Glutamatergic neuron (in vitro differentiated cells): ENCODE measurements around the gene DYRK1B. TPM values are rescaled to one million over a fixed set of nuclear protein-coding genes. Genes with fewer than 3 reads are reported as not detected.
A peak's percentile ranks its signal among the peaks of the same experiment; 100 is the strongest.
"Not testable (repeated sequence)": the region's sequence is repeated elsewhere in the genome, so short reads cannot be mapped to it uniquely, and the experiment has no call there.

Source experiments
- DNase-seq: peaks from one replicate; pipeline ENCODE4 v3.0.0; 2022
- H3K27ac Mint-ChIP-seq: one replicate; pipeline ENCODE4 v1.8.0; 2020; ENCODE audit warnings: mild to moderate bottlenecking, mixed read lengths, inconsistent platforms; ENCODE audit not compliant: unreplicated experiment
- H3K27me3 Mint-ChIP-seq: one replicate; pipeline ENCODE4 v1.8.0; 2020; ENCODE audit warnings: mild to moderate bottlenecking, moderate library complexity, mixed read lengths, inconsistent platforms; ENCODE audit not compliant: unreplicated experiment
- H3K36me3 Mint-ChIP-seq: one replicate; pipeline ENCODE4 v1.8.0; 2020; ENCODE audit warnings: mild to moderate bottlenecking, mixed read lengths, inconsistent platforms; ENCODE audit not compliant: unreplicated experiment
- H3K4me1 Mint-ChIP-seq: one replicate; pipeline ENCODE4 v1.8.0; 2020; ENCODE audit warnings: mild to moderate bottlenecking, low read depth, mixed read lengths, inconsistent platforms; ENCODE audit not compliant: unreplicated experiment
- H3K4me3 Mint-ChIP-seq: one replicate; pipeline ENCODE4 v1.8.0; 2020; ENCODE audit warnings: mild to moderate bottlenecking, mixed read lengths, inconsistent platforms; ENCODE audit not compliant: unreplicated experiment
- H3K9me3 Mint-ChIP-seq: one replicate; pipeline ENCODE4 v1.8.0; 2020; ENCODE audit warnings: mild to moderate bottlenecking, moderate library complexity, mixed read lengths, inconsistent platforms; ENCODE audit not compliant: unreplicated experiment
- CTCF ChIP-seq: fragments of 200-600 bp; sonication (generic); IDR thresholded peaks from one replicate; pipeline ENCODE4 v1.5.0; 2021; ENCODE audit not compliant: partially characterized antibody, unreplicated experiment
- total RNA-seq: library from RNA; stranded (reverse); fragmentation: NEBNext Ultra II Directional; extraction: Animal tissue kit (Norgen Biotek cat#: 25700); gene quantifications from one replicate; pipeline ENCODE4 v1.2.1, GENCODE V29; 2021; ENCODE audit not compliant: unreplicated experiment

DYRK1B gene
- total RNA-seq, 1 donor from 2014 or later = 86.3 TPM

GRCh38 chr19:39819786-39820185, 14.2 kb downstream of the DYRK1B start:
- H3K4me3 Mint-ChIP-seq = no peak overlapping the region
- no peak for DNase-seq
- peaks cover 7% of the 10 kb centered on the region for H3K4me1 Mint-ChIP-seq
- H3K27me3 Mint-ChIP-seq = peaks cover 5% of the 10 kb centered on the region
- peaks cover 4% of the 10 kb centered on the region for H3K36me3 Mint-ChIP-seq
- no peak overlapping the region for H3K27ac Mint-ChIP-seq
- no peak for TF ChIP-seq CTCF
- H3K9me3 Mint-ChIP-seq = no peaks in the 10 kb centered on the region

GRCh38 chr19:39818626-39819097, 15.3 kb downstream of the DYRK1B start:
- no peaks in the 10 kb centered on the region for H3K9me3 Mint-ChIP-seq
- peak overlapping the region; percentile 17 for H3K4me3 Mint-ChIP-seq
- H3K27ac Mint-ChIP-seq = no peak overlapping the region
- peaks cover 4% of the 10 kb centered on the region for H3K36me3 Mint-ChIP-seq
- no peak for DNase-seq
- peaks cover 5% of the 10 kb centered on the region for H3K27me3 Mint-ChIP-seq
- H3K4me1 Mint-ChIP-seq = peaks cover 7% of the 10 kb centered on the region
- TF ChIP-seq CTCF = no peak

DNA sequence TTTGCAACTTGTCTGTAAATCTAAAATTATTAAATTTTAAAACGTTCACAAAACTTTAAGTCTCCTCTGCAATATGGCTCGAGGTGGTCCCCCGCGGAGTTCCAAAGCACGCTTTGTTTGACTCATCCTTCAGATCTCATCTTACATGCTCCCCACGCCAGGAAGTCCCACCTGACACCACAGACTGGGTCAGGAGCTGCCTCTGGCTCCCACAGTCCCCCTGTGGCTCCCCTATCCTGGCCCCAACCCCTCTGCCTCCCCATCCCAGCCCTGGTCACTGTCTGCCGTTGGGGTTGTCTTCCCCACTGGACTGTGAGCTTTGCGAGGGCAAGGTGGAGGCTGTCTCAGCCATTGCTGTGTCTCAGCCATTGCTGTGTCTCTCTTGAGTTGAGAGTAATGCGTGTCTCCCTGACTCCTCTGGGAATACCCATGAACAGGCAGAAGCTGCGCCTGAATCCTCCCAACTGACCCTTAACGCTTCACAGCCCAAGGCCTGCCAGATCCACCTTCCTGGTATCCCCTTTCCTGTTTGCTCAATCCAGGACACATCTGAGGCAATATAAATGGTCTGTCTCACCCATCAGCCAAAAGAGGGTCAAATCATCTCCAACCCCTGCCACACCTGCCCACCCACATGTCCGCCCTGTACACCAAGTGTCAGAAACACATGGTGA, 15.9 kb downstream of the DYRK1B start:
- H3K9me3 Mint-ChIP-seq = no peaks in the 10 kb centered on the region
- no peak for DNase-seq
- H3K27ac Mint-ChIP-seq = no peak overlapping the region
- peak overlapping the region; percentile 55 for H3K4me3 Mint-ChIP-seq
- peaks cover 4% of the 10 kb centered on the region for H3K36me3 Mint-ChIP-seq
- TF ChIP-seq CTCF = no peak
- H3K27me3 Mint-ChIP-seq = peaks cover 5% of the 10 kb centered on the region
- peaks cover 7% of the 10 kb centered on the region for H3K4me1 Mint-ChIP-seq

GRCh38 chr19:39816287-39817048, 17.5 kb downstream of the DYRK1B start:
- no peak for DNase-seq
- Mint-ChIP-seq H3K27ac (no peak overlapping the region), H3K9me3 (no peaks in the 10 kb centered on the region), H3K4me1 (peaks cover 7% of the 10 kb centered on the region), H3K4me3 (no peak overlapping the region), H3K36me3 (peaks cover 4% of the 10 kb centered on the region), H3K27me3 (peaks cover 5% of the 10 kb centered on the region)
- no peak for TF ChIP-seq CTCF

DNA sequence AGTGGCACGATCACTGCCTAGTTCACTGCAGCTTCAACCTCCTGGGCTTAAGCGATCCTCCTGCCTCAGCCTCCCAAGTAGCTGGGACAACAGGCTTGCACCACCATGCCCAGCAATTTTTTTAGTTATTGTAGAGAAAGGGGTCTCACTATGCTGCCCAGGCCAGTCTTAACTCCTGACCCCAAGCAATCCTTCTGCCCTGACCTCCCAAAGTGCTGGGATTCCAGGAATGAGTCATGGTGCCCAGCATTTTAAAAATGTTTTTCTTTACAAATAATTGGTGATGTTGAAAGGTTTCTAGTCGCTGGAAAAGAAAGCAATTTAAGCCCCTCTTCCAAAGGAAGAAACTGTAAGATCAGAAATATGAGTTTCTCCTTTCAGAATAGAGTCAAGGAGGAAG, 19.4 kb downstream of the DYRK1B start:
- H3K27ac Mint-ChIP-seq = no peak overlapping the region
- H3K4me1 Mint-ChIP-seq = peaks cover 7% of the 10 kb centered on the region
- peaks cover 5% of the 10 kb centered on the region for H3K27me3 Mint-ChIP-seq
- no peaks in the 10 kb centered on the region for H3K9me3 Mint-ChIP-seq
- H3K4me3 Mint-ChIP-seq = no peak overlapping the region
- TF ChIP-seq CTCF = no peak
- DNase-seq = no peak
- peaks cover 4% of the 10 kb centered on the region for H3K36me3 Mint-ChIP-seq

DNA sequence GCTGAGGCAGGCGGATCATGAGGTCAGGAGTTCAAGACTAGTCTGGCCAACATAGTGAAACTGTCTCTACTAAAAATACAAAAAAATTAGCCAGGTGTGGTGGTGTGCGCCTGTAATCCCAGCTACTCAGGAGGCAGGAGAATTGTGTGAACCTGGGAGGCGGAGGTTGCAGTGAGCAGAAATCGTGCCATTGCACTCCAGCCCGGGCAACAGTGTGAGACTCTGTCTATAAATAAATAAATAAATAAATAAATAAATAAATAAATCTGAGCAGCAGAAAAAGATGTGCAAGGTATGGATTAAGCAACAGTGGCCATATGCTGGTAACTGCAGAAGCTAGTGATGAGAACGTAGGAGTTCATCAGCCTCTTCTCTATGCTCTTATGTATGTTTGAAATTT, 19.9 kb downstream of the DYRK1B start:
- H3K36me3 Mint-ChIP-seq, DNase-seq, H3K4me1 Mint-ChIP-seq, H3K27me3 Mint-ChIP-seq, H3K27ac Mint-ChIP-seq, H3K9me3 Mint-ChIP-seq, H3K4me3 Mint-ChIP-seq: not testable (repeated sequence)
